Measurements from ENCODE around the gene RAB1A. TPM values are rescaled to one million over a fixed set of nuclear protein-coding genes. Genes with fewer than 3 reads are reported as not detected.

RAB1A gene
- total and polyA plus RNA-seq, 2 of the 13 experiments (the other 11 are each of a cell fraction or from before 2014, with no cell fraction given): 206 to 226 TPM

GRCh38 chr2:65165558-65165957 lies 35.7 kb upstream of the RAB1A start:
- in situ Hi-C loops (cut with HindIII; ENCODE audit: extremely low pct_ligation_motif_present, low pct_unique_long_range_greater_than_20kb): no loop called here
- no peak overlapping the region for H3K27ac ChIP-seq (ENCODE audit: extremely low read length, insufficient read depth, low read length)
- peaks cover 2 to 17% of the 10 kb centered on the region in 2 experiments; a peak in 3 of 5 replicates for H3K27me3 ChIP-seq (ENCODE audit: control insufficient read depth in 1 of 2, insufficient read depth in 2 of 2, low read length in 2 of 2)
- H3K79me2 ChIP-seq (ENCODE audit: insufficient read depth, low read length): no peaks in the 10 kb centered on the region
- intact Hi-C loops (cut with micrococcal nuclease; ENCODE audit: unreplicated experiment): no loop called here
- H3K9ac ChIP-seq (ENCODE audit: insufficient read depth, low read depth, low read length): no peak overlapping the region
- BruUV-seq (replicated peaks): no TSS peak
- 62% methylated on average over 7 of the region's 7 CpGs for WGBS (ENCODE audit: low lambda C conversion rate)
- no peaks in the 10 kb centered on the region for H3K9me3 ChIP-seq (ENCODE audit: low read length)
- ATAC-seq (no peak), DNase-seq (ENCODE audit: low spot score) (no peak), FAIRE-seq (no peak)
- ChIA-PET POLR2A (no interaction called here), CTCF (ENCODE audit: low intra/inter-chr PET ratio, low total read pairs) (no interaction called here)
- H3K4me3 ChIP-seq (replicated peaks in 1 of 3; ENCODE audit: insufficient read depth in 1 of 3, low read depth in 2 of 3, low read length in 3 of 3): no peak overlapping the region
- no peaks in the 10 kb centered on the region for H3K36me3 ChIP-seq (replicated peaks in 1 of 2; ENCODE audit: control insufficient read depth in 1 of 2, insufficient read depth in 2 of 2, low read length in 2 of 2)
- no peak overlapping the region for H3K4me2 ChIP-seq (ENCODE audit: low read depth, low read length)
- no peak overlapping the region for H2AFZ ChIP-seq (ENCODE audit: low read length)
- H3K4me1 ChIP-seq (ENCODE audit: insufficient read depth, low read length): peaks cover 32% of the 10 kb centered on the region
- H4K20me1 ChIP-seq (ENCODE audit: insufficient read depth, low read length): no peaks in the 10 kb centered on the region
- TF ChIP-seq ZNF180 (CRISPR knock-in tag; IDR thresholded peaks at IDR 0.05; ENCODE audit: borderline replicate concordance, low read depth): no peak
- TF ChIP-seq ATAD3A (CRISPR knock-in tag; IDR thresholded peaks at IDR 0.05): no peak
- TF ChIP-seq, protein P1, sequence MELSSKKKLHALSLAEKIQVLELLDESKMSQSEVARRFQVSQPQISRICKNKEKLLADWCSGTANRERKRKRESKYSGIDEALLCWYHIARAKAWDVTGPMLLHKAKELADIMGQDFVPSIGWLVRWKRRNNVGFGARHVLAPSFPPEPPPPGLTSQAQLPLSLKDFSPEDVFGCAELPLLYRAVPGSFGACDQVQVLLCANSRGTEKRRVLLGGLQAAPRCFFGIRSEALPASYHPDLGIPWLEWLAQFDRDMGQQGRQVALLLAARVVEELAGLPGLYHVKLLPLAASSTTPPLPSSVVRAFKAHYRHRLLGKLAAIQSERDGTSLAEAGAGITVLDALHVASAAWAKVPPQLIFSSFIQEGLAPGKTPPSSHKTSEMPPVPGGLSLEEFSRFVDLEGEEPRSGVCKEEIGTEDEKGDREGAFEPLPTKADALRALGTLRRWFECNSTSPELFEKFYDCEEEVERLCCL (CRISPR knock-in tag; IDR thresholded peaks at IDR 0.05; ENCODE audit: borderline replicate concordance): no peak
- no peak for TF ChIP-seq ZNF3 (CRISPR knock-in tag; IDR thresholded peaks at IDR 0.05)
- no peak for TF ChIP-seq ATF7 (IDR thresholded peaks at IDR 0.05)
- TF ChIP-seq ATF7 (CRISPR knock-in tag; IDR thresholded peaks at IDR 0.05): no peak
- TF ChIP-seq SRY (CRISPR knock-in tag; IDR thresholded peaks at IDR 0.05): no peak
- no peak for TF ChIP-seq ZFP41 (CRISPR knock-in tag; IDR thresholded peaks at IDR 0.05; ENCODE audit: borderline replicate concordance)
- TF ChIP-seq ZNF335 (CRISPR knock-in tag; IDR thresholded peaks at IDR 0.05): no peak
- TF ChIP-seq, protein P2, sequence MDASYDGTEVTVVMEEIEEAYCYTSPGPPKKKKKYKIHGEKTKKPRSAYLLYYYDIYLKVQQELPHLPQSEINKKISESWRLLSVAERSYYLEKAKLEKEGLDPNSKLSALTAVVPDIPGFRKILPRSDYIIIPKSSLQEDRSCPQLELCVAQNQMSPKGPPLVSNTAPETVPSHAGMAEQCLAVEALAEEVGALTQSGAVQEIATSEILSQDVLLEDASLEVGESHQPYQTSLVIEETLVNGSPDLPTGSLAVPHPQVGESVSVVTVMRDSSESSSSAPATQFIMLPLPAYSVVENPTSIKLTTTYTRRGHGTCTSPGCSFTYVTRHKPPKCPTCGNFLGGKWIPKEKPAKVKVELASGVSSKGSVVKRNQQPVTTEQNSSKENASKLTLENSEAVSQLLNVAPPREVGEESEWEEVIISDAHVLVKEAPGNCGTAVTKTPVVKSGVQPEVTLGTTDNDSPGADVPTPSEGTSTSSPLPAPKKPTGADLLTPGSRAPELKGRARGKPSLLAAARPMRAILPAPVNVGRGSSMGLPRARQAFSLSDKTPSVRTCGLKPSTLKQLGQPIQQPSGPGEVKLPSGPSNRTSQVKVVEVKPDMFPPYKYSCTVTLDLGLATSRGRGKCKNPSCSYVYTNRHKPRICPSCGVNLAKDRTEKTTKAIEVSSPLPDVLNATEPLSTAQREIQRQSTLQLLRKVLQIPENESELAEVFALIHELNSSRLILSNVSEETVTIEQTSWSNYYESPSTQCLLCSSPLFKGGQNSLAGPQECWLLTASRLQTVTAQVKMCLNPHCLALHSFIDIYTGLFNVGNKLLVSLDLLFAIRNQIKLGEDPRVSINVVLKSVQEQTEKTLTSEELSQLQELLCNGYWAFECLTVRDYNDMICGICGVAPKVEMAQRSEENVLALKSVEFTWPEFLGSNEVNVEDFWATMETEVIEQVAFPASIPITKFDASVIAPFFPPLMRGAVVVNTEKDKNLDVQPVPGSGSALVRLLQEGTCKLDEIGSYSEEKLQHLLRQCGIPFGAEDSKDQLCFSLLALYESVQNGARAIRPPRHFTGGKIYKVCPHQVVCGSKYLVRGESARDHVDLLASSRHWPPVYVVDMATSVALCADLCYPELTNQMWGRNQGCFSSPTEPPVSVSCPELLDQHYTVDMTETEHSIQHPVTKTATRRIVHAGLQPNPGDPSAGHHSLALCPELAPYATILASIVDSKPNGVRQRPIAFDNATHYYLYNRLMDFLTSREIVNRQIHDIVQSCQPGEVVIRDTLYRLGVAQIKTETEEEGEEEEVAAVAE (CRISPR knock-in tag; IDR thresholded peaks at IDR 0.05; ENCODE audit: borderline replicate concordance): no peak
- TF ChIP-seq, protein P3, sequence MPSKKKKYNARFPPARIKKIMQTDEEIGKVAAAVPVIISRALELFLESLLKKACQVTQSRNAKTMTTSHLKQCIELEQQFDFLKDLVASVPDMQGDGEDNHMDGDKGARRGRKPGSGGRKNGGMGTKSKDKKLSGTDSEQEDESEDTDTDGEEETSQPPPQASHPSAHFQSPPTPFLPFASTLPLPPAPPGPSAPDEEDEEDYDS (CRISPR knock-in tag; IDR thresholded peaks at IDR 0.05): no peak
- TF ChIP-seq ZNF512 (CRISPR knock-in tag; IDR thresholded peaks at IDR 0.05): no peak
- TF ChIP-seq ZNF460 (CRISPR knock-in tag; IDR thresholded peaks at IDR 0.05; ENCODE audit: borderline replicate concordance): no peak
- TF ChIP-seq FOXA3 (CRISPR knock-in tag; IDR thresholded peaks at IDR 0.05): no peak
- TF ChIP-seq NFIB (CRISPR knock-in tag; IDR thresholded peaks at IDR 0.05; ENCODE audit: borderline replicate concordance): no peak
- no peak for TF ChIP-seq ATM (IDR thresholded peaks at IDR 0.05; ENCODE audit: borderline replicate concordance)
- no peak for TF ChIP-seq KDM6A (CRISPR knock-in tag; IDR thresholded peaks at IDR 0.05; ENCODE audit: low read depth)
- no peak for TF ChIP-seq LCORL (IDR thresholded peaks at IDR 0.05)
- no peak for TF ChIP-seq LCORL (CRISPR knock-in tag; IDR thresholded peaks at IDR 0.05)
- TF ChIP-seq ZNF605 (CRISPR knock-in tag; IDR thresholded peaks at IDR 0.05): no peak
